Ovary (tissue), 3 donors: ENCODE data around the gene MBL2.

Experiments used
- CTCF ChIP-seq, 3 donors: fragments of 450-650 bp in 2 of 3; fragments of 200-600 bp in 1 of 3; IDR thresholded peaks; one replicate each; pipeline versions ENCODE4 v1.5.1 to v1.8.0; 2016 to 2022; ENCODE audit warnings: antibody characterized with exemption in 3 of 3, mild to moderate bottlenecking in 1 of 3
- EP300 ChIP-seq: sonication (generic); formaldehyde crosslinking; IDR thresholded peaks from one replicate; pipeline ENCODE4 v1.6.1; 2017; ENCODE audit warnings: antibody characterized with exemption
- POLR2A ChIP-seq: fragments of 450-650 bp; IDR thresholded peaks from one replicate; pipeline ENCODE4 v1.6.1; 2017; ENCODE audit warnings: antibody characterized with exemption, mild to moderate bottlenecking, moderate library complexity
- donor health status: DM: no; HTN: no; CAD: no.

- TF ChIP-seq CTCF (IDR thresholded peaks at IDR 0.05): no peak
- TF ChIP-seq POLR2A: no peak
- no peak for TF ChIP-seq EP300
Measured at GRCh38 chr10:52774182-52774581, 1.6 kb upstream of the MBL2 start.
